COLO829 (cell line): ENCODE data around the gene SLC2A9.

Experiments
- DNase-seq: peaks from one replicate; pipeline ENCODE4 v3.0.0; 2012; ENCODE audit warnings: low spot score

The SLC2A9 gene

GRCh38 chr4:10045481-10045880, 24.2 kb upstream of the SLC2A9 start:
- DNase-seq = peak; percentile 47

- DNase-seq = no peak
These were observed 19.7 kb upstream of the SLC2A9 start for GRCh38 chr4:10041036-10041435.

- DNase-seq = no peak
These were observed 19.0 kb upstream of the SLC2A9 start for GRCh38 chr4:10040049-10040892.

GRCh38 chr4:10036807-10037342, 15.6 kb upstream of the SLC2A9 start:
- DNase-seq = no peak

- DNase-seq = no peak
These were observed 13.8 kb upstream of the SLC2A9 start for GRCh38 chr4:10035130-10035529.

- DNase-seq = no peak
These were observed 13.4 kb upstream of the SLC2A9 start for GRCh38 chr4:10034612-10035104.

GRCh38 chr4:10034136-10034535, 12.8 kb upstream of the SLC2A9 start:
- DNase-seq = no peak

- DNase-seq = no peak
These were observed 12.0 kb upstream of the SLC2A9 start for GRCh38 chr4:10033191-10033881.

- no peak for DNase-seq
These were observed 11.3 kb upstream of the SLC2A9 start for GRCh38 chr4:10032625-10033024.

- peak; percentile 68 for DNase-seq
These were observed 10.6 kb upstream of the SLC2A9 start for GRCh38 chr4:10031668-10032590.

GRCh38 chr4:10030972-10031667, 9.8 kb upstream of the SLC2A9 start:
- peak; percentile 85 for DNase-seq

- DNase-seq = no peak
These were observed 8.1 kb upstream of the SLC2A9 start for GRCh38 chr4:10029403-10029802.

GRCh38 chr4:10028910-10029309, 7.6 kb upstream of the SLC2A9 start:
- DNase-seq = no peak

- DNase-seq = no peak
These were observed 5.2 kb upstream of the SLC2A9 start for GRCh38 chr4:10026485-10026884.

- DNase-seq = no peak
These were observed 4.0 kb upstream of the SLC2A9 start for GRCh38 chr4:10025230-10025806.

GRCh38 chr4:10024303-10024702, 3.0 kb upstream of the SLC2A9 start:
- no peak for DNase-seq

- no peak for DNase-seq
These were observed 2.5 kb upstream of the SLC2A9 start for GRCh38 chr4:10023806-10024205.

- DNase-seq = no peak
These were observed 1.7 kb upstream of the SLC2A9 start for GRCh38 chr4:10023050-10023419.

- DNase-seq = no peak
These were observed 1.2 kb upstream of the SLC2A9 start for GRCh38 chr4:10022346-10023049.

- DNase-seq = no peak
These were observed 341 bp upstream of the SLC2A9 start for GRCh38 chr4:10021653-10022023.
